ENCODE measurements around the gene RPL22. TPM values are rescaled to one million over a fixed set of nuclear protein-coding genes. Genes with fewer than 3 reads are reported as not detected.

The RPL22 gene
- total RNA-seq, 1 experiment from 2014 or later, result 309 TPM

- Histone ChIP-seq H3K9me3 (ENCODE audit: control insufficient read depth, insufficient read depth, low read depth, low read length) (no peaks in the 10 kb centered on the region), H3K27ac (ENCODE audit: low read length) (no peak overlapping the region), H3K4me1 (ENCODE audit: control insufficient read depth, insufficient read depth, low read length) (peaks cover 15% of the 10 kb centered on the region), H3K27me3 (ENCODE audit: control insufficient read depth, insufficient read depth, low read length) (no peaks in the 10 kb centered on the region), H3K4me3 (ENCODE audit: low read depth in 2 of 2, low read length in 2 of 2) (no peak overlapping the region), H3K36me3 (ENCODE audit: control insufficient read depth, insufficient read depth, low read length) (no peaks in the 10 kb centered on the region)
- ATAC-seq (no peak), DNase-seq (ENCODE audit: low read depth, low spot score) (no peak)
- intact Hi-C loops (cut with micrococcal nuclease; ENCODE audit: unreplicated experiment) (no loop called here), in situ Hi-C loops (cut with HindIII; ENCODE audit: low pct_unique_long_range_greater_than_20kb, low sequenced_read_pairs) (no loop called here)
- POLR2A ChIA-PET, result no interaction called here
- no peak for TF ChIP-seq TCF7L2 (IDR thresholded peaks at IDR 0.05; ENCODE audit: low read depth, low read length)
- TF ChIP-seq CTCF (IDR thresholded peaks at IDR 0.05), result no peak
- TF ChIP-seq, protein P1, sequence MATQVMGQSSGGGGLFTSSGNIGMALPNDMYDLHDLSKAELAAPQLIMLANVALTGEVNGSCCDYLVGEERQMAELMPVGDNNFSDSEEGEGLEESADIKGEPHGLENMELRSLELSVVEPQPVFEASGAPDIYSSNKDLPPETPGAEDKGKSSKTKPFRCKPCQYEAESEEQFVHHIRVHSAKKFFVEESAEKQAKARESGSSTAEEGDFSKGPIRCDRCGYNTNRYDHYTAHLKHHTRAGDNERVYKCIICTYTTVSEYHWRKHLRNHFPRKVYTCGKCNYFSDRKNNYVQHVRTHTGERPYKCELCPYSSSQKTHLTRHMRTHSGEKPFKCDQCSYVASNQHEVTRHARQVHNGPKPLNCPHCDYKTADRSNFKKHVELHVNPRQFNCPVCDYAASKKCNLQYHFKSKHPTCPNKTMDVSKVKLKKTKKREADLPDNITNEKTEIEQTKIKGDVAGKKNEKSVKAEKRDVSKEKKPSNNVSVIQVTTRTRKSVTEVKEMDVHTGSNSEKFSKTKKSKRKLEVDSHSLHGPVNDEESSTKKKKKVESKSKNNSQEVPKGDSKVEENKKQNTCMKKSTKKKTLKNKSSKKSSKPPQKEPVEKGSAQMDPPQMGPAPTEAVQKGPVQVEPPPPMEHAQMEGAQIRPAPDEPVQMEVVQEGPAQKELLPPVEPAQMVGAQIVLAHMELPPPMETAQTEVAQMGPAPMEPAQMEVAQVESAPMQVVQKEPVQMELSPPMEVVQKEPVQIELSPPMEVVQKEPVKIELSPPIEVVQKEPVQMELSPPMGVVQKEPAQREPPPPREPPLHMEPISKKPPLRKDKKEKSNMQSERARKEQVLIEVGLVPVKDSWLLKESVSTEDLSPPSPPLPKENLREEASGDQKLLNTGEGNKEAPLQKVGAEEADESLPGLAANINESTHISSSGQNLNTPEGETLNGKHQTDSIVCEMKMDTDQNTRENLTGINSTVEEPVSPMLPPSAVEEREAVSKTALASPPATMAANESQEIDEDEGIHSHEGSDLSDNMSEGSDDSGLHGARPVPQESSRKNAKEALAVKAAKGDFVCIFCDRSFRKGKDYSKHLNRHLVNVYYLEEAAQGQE (IDR thresholded peaks at IDR 0.05; ENCODE audit: insufficient read depth in 1 of 2, low read depth in 2 of 2, low read length in 1 of 2), result no peak
- TF ChIP-seq SIN3A (IDR thresholded peaks at IDR 0.05; ENCODE audit: borderline replicate concordance, insufficient read depth, low read depth, low read length), result no peak
- TF ChIP-seq POLR2AphosphoS5 (IDR thresholded peaks at IDR 0.05; ENCODE audit: low read depth, low read length), result no peak
- BruUV-seq (replicated peaks), result no TSS peak
- CTCF ChIA-PET, result no interaction called here
Measured at GRCh38 chr1:6166221-6166620, 33.2 kb downstream of the RPL22 start.

DNA sequence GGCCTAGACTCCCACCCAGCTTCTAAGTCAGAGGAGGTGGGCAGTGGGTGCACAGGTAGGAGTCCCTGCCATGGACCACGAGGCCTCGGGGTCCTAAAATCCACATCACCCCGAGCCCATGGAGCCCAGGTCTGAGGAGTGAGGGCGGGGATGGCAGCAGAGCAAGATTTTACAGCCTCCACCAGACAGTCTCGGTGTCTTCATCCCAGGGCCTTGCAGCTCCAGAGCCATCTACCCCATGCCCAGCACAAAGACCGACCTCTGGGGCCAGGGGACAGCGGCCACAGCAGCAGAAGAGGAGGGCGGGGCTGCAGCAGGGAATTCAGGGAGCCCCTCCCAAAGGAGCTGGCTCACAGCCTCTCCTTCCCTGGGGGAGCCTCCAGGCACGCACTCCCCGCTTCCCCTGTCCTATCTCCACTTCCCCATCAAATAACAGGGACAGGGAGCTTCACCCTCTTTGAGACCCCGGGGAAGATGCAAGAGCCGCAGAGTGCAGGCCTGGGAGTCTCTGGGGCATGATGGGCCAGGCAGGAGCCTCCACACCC lies 33.9 kb downstream of the RPL22 start:
- Histone ChIP-seq H3K27me3 (ENCODE audit: control insufficient read depth, insufficient read depth, low read length) (no peaks in the 10 kb centered on the region), H3K4me1 (ENCODE audit: control insufficient read depth, insufficient read depth, low read length) (peaks cover 8% of the 10 kb centered on the region), H3K27ac (ENCODE audit: low read length) (no peak overlapping the region), H3K36me3 (ENCODE audit: control insufficient read depth, insufficient read depth, low read length) (no peaks in the 10 kb centered on the region), H3K4me3 (ENCODE audit: low read depth in 2 of 2, low read length in 2 of 2) (no peak overlapping the region), H3K9me3 (ENCODE audit: control insufficient read depth, insufficient read depth, low read depth, low read length) (no peaks in the 10 kb centered on the region)
- TF ChIP-seq CTCF (IDR thresholded peaks at IDR 0.05), result no peak
- TF ChIP-seq, protein P1 (IDR thresholded peaks at IDR 0.05; ENCODE audit: insufficient read depth in 1 of 2, low read depth in 2 of 2, low read length in 1 of 2), result no peak
- TF ChIP-seq SIN3A (IDR thresholded peaks at IDR 0.05; ENCODE audit: borderline replicate concordance, insufficient read depth, low read depth, low read length), result no peak
- no peak for TF ChIP-seq POLR2AphosphoS5 (IDR thresholded peaks at IDR 0.05; ENCODE audit: low read depth, low read length)
- no peak for TF ChIP-seq TCF7L2 (IDR thresholded peaks at IDR 0.05; ENCODE audit: low read depth, low read length)
- CTCF ChIA-PET, result no interaction called here
- no TSS peak for BruUV-seq (replicated peaks)
- in situ Hi-C loops (cut with HindIII; ENCODE audit: low pct_unique_long_range_greater_than_20kb, low sequenced_read_pairs) (no loop called here), intact Hi-C loops (cut with micrococcal nuclease; ENCODE audit: unreplicated experiment) (no loop called here)
- DNase-seq (ENCODE audit: low read depth, low spot score) (no peak), ATAC-seq (no peak)
- POLR2A ChIA-PET, result interaction anchor here (0.7 kb wide), 1 partner anchor 24 kb away, joined by 4 read pairs; no protein-coding TSS in a partner anchor

Measured in Panc1 (cell line).